Kidney glomerular epithelial cell (primary cell): ENCODE measurements around the gene WDFY1.
"Not testable (repeated sequence)": the region's sequence is repeated elsewhere in the genome, so short reads cannot be mapped to it uniquely, and the experiment has no call there.

Source experiments
- DNase-seq: peaks from one replicate; lab custom pipeline; 2025; lab: John Stamatoyannopoulos, UW

Gene WDFY1

DNA sequence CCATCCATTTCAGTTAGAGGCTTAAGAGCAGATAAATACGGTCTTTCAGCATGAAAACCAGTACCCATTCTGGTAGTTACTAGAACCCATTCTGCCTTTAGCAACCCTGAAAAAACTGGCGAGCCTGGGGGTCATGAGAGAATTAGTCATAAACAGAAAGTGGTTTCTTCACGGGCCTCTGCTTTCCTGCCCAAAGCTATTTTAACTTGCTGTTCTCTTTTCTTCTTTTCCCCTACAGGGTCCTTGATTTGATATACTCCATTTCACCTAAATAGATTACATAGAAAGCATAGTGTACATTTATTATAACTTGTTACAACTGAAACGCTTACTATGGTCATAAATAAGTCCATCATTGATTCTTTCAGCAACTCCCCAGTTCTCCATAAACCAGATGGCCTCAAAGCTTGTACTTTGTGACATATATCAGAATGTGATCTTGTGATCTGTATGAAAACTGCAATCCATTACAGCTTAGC is 48.3 kb downstream of the WDFY1 start:
- DNase-seq: peak; percentile 24

DNA sequence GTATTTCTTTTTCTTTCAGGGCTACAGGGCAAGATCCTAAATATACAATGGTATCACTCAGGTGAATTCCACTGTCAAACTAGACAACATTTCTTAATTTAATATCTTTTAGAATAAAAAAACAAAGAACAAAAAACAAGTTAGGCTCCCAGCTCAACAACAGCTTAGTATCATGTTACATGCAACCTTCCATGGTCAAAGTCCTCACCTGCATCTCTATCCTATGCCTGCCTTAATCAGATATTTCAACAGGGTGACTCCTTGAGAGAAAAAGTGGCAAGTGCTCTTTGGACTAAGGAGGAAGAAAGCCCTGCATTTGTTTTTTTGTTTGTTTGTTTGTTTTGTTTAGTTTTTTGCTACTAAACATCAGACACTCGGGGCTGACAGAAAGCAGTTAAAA is 50.2 kb downstream of the WDFY1 start:
- no peak for DNase-seq

DNA sequence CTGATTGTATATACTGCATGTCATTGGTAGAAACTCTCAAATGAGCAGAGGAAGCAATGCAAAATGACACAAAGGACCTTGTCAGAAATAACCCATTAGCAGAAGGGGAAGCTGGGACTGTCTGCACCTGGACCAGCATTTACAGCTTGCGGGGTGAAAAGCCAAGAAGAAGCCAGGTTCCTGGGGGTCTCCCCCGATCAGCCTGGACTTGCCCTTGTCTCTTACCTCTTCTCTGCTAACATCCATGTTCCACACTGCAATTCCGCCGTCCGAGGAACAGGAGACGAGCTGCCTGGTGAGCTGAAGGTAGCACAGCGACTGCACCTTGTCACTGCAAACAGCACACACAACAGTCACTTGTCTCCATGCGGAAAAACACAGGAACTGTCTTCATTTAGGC is 51.1 kb downstream of the WDFY1 start:
- DNase-seq: no peak

DNA sequence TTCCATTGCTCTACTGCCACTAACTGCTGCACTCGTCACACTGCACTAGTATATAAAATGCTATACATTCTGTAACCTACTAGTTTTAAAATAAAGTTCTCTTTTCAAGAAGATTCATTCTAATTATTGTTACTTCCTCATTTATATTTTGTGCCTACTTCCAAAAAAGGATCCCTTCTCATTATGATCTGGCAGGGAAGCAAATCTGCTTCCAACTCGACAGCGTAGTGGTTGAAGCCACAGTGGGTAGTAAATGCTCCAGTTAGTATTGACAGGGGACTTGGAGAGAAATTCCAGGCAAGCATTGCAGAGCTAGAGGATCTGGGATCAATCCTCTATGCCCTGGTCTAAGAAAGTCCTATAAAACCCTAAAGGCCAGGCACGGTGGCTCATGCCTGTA is 54.4 kb downstream of the WDFY1 start:
- DNase-seq: no peak

DNA sequence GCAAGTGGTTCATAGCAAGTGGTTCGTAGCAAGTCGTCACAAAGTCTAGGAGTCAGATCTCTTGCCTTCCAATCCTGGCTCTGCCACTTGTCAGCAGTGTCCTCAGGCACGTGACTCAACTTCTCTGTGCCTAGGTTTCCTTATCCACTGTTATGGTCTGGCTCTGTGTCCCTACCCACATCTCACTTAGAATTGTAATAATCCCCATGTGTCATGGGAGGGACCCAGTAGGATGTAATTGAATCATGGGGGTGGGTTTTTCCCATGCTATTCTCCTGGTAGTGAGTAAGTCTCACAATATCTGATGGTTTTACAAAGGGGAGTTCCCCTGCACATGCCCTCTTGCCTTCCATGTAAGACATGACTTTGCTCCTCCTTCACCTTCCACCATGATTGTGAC is 55.9 kb downstream of the WDFY1 start:
- no peak for DNase-seq

DNA sequence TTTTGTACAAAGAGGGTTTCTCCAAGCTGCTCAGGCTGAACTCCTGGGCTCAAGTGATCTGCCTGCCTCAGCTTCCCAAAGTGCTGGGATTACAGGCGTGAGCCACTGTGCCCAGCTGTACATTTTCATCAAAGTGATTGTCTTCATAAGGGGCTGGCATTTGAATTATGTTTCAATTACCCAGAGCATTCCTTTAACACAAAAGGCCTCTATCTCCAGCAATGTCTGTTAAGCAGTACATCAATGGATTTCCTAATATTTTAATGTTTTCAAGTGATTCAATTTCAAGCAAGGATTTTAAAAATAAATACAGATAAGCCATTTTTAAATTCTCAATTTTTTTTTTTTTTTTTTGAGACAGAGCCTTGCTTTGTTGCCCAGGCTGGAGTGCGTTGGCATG is 56.9 kb downstream of the WDFY1 start:
- no peak for DNase-seq

DNA sequence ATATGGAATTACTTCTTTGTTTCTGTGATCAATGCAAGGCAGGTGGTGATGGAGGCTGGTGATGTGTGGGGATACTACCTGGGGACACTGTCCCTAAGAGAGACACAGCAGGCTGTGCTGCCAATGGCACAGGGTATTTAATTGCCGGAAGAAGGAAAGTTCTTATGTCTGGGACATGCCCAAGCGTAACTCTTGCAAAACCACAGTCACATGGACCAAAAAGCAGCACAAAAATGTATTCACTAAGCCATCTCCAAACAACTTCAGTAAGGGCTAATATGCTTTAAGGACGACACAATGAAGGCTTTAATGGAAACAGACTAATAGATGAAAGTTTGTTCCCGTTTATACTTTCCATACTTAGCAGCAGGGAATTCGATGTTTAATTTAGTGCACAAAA is 58.0 kb downstream of the WDFY1 start:
- DNase-seq: no peak

DNA sequence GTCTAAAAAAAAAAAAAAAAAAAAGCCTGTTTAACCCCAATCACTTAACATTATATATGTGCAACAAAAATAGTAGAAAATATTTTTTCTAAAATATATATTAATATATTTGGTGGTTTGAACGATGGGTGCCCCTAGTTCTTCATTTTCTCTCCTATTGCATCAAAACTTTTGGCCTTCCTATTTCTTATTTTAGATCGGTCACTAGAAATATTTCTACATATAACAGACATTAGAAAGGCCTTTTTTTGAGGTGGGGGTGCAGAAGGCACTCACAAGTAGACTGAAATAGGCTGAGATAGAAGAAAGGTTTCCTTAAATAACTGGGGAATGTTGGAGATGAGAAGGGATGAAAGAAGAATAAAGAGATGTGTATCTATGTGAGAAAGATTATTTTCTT is 58.4 kb downstream of the WDFY1 start:
- DNase-seq: no peak

DNA sequence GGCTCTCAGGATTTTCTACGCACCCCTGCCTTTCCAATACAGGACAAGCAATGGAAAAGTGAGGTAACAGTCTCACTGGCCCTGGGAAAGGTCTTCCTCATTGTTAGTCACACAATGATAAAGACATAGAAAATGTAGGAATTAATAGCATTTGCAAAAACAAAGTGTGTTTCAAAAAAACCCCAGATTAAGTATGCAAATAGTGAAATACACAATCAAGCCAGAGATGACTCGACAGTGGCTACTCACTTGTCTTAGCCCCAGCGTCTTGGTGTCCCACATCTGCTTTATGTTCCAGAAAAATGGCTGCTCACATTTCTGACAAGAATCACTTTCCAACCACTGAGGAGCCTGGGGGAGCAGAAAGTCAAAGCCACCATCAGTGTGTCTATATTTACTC is 60.7 kb downstream of the WDFY1 start:
- DNase-seq: no peak

DNA sequence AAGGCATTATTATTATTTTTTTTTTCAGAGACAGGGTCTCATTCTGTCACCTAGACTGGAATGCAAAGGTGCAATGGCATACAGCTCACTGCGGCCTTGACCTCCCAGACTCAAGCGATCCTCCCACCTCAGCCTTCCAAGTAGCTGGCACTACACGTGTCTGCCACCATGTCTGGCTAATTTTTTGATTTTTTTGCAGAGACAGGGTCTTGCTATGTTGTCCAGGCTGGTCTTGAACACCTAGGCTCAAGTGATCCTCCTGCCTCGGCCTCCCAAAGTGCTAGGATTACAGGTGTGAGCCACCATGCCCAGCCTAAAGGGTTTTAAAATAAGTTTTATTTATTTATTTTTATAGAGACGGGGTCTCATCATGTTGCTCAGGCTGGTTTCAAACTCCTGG is 62.4 kb downstream of the WDFY1 start:
- DNase-seq: no peak

DNA sequence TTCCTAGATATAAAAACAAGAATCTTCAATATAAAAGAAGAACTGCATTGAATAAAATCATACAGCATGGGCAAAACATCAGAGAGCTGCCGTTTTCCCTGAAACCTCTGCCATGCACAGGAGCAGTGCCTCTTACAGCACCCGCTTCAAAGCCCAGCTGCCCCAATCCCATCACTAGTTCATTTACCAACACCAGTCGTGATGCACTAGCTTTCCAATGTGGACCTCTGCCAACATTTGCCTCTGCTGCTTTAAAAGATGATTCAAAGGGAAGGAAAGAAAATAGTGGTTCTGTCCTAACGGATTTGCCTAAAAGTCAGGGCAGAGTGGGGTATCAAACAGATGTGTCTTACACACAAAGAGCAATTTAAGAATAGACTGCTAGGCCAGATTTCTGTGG is 64.3 kb downstream of the WDFY1 start:
- no peak for DNase-seq

DNA sequence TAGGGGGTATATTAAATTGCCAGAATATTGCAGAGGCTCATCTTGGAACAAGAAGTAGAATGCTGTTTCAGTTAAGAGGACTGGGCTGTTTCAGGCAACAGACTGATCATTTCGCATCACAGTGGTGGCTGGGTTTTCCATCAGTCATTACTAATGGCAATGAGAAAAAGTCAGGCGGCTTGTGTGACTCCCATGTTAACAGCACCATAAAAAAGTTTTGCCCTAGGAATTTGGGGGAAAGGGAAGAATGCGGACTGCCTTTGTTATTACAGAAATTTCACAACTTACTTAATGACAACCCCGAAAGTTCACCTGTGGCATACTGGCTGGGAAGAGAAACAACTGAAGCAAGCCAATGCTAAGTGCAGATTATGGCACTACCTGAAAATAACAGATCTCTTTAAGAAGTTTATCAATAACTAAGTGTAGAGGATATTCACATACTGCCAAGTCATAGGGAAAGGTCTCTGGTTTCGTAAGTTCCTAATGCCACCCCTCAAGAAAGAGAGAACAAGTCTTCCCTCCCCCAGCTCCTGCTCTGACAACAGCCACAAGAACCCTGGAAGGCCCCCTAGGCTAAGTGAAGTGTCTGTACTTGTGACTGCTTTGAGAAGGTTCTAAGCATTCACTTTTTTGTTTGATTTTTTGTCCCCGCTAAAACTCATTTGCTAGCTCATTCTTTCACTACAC is 67.3 kb downstream of the WDFY1 start:
- no peak for DNase-seq

DNA sequence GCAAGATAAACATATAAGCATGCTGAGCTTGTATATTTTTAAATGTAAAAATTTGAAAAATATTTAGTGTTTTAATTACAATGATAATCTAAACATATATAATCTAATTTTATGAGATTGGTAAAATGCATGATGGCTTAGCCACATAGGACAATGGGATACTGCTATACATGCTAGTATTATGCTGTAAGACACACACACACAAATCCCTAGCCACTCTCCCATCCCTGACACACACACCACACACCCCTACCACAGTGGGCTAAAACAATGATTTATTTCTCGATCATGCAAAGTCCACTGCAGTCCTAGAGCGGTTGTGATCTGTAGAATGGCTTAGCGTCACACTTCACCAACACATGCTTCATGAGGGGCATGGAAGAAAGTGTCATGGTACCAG is 71.5 kb downstream of the WDFY1 start:
- DNase-seq: no peak

DNA sequence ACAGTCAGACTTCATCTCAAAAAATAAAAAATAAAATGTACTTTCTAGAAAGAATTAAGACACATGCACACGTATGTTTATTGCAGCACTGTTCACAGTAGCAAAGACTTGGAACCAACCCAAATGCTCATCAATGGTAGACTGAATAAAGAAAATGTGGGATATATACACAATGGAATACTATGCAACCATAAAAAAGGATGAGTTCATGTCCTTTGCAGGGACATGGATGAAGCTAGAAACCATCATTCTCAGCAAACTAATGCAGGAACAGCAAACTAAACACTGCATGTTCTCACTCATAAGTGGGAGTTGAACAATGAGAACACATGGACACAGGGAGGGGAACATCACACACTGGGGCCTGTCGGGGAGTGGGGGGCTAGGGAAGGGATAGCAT is 72.4 kb downstream of the WDFY1 start:
- DNase-seq: not testable (repeated sequence)

DNA sequence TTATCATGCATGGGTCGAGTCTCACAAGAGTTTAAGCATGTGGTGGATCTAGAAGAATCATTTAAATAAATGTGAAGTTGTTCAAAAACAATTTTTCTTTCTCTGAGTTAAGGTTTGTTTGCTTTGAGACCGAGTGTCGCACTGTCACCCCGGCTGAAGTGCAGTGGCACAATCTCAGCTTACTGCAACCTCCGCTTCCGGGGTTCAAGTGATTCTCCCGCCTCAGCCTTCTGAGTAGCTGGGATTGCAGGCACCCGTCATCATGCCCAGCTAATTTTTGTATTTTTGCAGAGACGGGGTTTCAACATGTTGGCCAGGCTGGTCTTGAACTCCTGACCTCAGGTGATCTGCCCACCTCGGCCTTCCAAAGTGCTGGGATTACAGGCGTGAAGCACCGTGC is 73.5 kb downstream of the WDFY1 start:
- DNase-seq: not testable (repeated sequence)

DNA sequence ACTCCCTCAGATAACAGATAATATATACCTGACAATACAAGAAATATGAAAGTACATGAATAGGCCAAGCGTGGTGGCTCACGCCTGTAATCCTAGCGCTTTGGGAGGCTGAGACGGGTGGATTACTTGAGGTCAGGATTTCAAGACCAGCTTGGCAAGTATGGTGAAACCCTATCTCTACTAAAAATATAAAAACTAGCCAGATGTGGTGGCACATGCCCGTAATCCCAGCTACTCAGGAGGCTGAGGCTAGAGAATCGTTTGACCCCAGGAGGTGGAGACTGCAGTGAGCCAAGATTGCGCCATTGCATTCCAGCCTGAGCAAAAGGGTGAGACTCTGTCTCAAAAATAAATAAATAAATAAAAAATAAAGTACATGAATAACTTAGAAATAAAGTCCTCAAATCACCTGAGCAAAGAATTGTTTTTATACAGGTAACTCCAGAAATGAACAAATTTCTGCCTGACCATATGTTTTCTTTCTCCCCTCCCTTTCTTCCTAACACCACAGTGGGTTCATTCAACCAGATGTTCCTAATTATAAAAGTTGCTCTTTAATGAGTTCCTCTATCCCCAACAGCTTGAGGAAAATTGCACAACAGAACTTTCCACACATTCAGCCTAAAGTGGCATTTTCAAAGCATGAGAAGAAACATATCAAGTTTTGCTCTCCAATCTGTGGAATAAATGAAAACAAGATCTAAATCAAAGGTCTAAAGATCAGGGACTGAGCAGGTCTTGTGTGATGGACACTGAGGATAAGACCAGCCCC is 74.1 kb downstream of the WDFY1 start:
- no peak for DNase-seq

DNA sequence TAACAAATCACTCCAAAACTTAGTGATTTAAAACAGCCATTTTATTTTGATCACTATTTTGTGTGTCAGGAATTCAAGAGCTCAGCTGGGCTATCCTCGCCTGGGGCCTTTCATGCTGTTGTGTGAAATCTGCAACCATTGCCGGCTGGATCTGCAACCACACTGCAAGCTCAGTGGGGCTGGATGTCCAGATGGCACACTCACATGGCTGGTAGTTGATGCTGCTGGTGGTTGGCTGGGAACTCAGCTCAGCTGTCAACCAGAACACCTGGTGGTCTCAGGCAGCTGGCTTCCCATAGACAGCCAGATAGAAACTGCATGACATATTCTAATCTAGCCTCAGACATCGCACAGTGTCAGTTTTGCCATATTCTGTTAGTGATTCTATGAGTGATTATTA is 77.1 kb downstream of the WDFY1 start:
- no peak for DNase-seq

DNA sequence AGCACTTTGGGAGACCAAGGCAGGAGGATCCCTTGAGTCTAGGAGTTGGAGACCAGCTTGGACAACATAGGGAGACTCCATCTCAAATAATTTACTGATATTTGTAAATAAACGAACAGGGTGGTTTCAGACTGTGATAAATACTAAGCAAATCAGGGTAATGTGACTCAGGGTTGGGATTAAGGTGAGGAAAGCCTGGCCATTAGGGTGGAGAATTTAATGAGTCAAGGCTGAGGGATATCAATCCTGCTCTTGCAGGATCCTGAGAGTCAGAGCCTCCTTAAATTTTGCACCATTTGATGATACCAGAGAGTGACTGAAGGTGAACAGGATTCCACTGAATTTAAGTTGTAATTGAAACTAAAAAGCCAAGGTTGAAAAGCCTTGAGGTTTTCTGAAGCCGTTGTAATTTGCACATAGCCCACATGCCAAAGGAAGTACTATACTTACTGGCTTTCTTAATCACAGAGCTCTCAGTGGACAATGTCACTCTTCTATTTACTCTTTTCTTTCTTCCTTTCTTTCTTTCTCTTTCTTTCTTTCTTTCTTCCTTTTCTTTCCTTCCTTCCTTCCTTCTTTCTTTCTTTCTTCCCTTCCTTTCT is 79.1 kb downstream of the WDFY1 start:
- no peak for DNase-seq

DNA sequence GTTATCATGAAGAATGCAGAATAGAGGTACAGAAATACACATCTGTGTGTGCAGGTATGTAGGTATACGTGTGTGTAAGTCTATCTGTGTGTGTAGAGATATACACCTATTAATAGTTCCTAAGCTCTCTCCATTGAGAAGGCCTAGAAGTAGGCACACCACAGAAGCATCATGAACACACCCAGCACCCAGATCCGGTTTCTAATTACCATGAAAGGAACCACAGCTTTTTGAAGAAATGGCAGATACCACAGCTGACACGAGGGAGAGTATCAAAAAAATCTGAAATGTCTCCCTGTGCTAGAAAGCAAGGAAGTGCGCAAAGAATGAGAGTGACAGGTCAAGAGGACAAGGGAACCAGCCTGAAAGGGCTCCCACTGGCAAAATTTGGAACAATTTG is 80.0 kb downstream of the WDFY1 start:
- DNase-seq: no peak

DNA sequence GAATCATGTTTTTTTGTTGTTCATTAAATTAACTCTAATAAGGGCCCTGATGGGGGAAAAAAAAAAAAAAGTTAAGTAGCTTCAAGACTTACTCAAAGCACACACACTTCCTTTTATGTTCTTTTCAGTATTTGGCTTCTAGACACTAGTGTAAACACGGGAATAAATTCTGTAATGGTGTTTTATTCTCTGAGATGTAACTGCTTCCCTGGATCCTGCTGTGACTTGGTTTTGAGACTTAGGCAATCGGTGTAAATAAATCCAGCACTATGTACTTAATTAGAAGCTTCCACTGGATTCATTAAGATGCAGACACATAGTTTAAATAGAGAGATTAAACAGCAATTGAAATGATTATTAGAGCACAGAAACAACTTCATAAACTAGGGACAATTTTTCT is 81.6 kb downstream of the WDFY1 start:
- no peak for DNase-seq

DNA sequence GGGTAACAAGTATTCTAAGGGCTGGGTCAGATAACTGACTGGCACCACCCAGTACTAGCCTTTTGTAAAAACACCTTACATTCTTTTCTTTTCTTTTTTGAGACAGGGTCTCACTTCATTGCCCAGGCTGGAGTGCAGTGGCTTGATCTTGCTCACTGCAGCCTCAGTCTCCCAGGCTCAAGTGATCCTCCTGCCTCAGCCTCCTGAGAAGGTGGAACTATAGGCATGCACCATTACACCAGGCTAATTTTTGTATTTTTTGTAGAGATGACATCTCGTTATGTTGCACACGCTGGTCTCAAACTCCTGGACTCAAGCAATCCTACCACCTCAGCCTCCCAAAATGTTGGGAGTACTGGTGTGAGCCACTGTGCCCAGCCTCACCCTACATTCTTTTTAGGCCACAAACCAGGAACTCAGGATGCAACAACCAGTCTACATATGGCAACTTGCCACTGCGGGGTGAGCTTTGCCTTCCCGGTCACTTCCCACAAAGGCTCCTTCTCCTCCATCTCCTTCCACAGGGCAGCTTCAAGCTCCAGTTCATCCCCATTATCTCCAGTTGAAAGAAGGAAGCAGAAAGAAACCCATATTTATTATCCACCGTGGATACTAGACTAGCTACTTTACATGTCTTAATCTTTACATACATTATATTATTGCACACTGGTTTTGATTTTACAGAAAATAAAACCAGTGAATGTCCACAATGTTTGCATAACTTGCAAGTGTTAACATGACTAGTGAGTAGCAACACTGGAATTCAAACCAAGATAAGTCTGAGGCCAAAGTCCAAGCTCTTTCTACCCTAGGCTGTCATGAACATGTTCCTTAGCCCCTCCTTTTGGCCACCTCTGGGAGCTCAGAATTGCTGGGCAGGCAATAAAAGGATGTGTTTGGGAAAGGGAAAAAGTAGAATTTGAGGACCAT is 84.1 kb downstream of the WDFY1 start:
- peak; percentile 88 for DNase-seq

DNA sequence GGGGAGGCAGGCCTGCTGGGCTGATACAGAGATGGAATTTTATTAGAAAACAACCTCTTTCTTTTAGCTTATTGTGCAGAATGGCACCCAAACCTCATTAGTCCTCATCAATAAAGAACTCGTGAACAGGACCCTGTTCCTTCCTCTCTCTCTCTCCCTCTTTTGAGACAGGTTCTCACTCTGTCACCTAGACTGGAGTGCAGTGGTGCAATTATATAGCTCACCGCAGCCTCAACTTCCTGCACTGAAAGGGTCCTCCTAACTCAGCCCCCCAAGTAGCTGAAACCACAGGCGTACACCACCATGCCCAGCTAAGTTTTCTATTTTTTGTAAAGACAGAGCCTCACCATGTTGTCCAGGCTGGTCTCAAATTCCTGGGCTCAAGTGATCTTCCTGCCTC is 86.1 kb downstream of the WDFY1 start:
- no peak for DNase-seq
